Left renal cortex interstitium (tissue), 4 donors: ENCODE results near the gene TMEM131. TPM values are rescaled to one million over a fixed set of nuclear protein-coding genes. Genes with fewer than 3 reads are reported as not detected.

ENCODE experiments used
- DNase-seq, 4 donors: peaks; one replicate each; pipeline ENCODE4 v3.0.0-alpha.2; 2013; ENCODE audit warnings: low read depth in 4 of 4, low spot score in 2 of 4, missing footprints in 1 of 4
- polyA plus RNA-seq, 4 donors: library from polyadenylated mRNA; unstranded; fragments of 120-200 nt; gene quantifications; one replicate each; pipeline ENCODE4 v1.2.1, GENCODE V29; 2013; ENCODE audit not compliant: insufficient read length in 4 of 4

Gene TMEM131
- polyA plus RNA-seq, 4 donors: 39.2 to 49.8 (median 45.4) TPM

DNA sequence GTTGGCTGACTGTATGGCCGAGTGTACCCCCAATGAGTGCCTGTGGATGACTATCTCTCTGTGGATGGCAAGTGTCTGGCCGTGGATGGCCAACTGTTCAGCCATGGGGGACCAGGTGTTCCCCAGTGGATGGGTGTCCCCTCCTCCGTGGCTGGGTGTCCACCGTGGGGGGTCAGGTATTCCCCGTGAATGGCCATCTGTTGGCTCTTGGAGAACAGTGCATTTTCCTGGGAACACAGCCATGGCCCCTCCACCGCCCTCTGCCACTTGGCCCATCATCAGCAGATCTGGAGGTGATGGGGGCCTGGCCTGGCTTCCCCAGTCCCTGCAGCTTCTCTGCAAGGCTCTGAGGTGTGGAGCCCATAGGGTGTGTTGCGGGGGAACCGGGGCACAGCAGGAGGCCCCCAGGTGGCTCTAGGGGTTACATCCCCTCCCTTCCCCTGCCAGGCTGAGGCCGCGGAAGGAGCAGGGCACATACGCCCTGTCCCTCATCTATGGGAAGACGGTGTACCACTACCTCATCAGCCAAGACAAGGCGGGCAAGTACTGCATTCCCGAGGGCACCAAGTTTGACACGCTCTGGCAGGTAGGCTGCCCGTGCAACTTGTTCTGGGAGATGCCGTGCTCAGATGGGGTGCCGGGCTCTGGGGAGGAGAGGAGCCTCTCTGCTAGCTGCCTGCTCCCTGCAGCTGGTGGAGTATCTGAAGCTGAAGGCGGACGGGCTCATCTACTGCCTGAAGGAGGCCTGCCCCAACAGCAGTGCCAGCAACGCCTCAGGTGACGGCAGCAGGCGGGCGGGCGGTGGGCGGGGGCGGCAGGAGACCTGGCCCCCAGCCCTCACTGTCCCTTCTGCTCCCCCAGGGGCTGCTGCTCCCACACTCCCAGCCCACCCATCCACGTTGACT lies 263.1 kb downstream of the TMEM131 start:
- DNase-seq: no peak

DNA sequence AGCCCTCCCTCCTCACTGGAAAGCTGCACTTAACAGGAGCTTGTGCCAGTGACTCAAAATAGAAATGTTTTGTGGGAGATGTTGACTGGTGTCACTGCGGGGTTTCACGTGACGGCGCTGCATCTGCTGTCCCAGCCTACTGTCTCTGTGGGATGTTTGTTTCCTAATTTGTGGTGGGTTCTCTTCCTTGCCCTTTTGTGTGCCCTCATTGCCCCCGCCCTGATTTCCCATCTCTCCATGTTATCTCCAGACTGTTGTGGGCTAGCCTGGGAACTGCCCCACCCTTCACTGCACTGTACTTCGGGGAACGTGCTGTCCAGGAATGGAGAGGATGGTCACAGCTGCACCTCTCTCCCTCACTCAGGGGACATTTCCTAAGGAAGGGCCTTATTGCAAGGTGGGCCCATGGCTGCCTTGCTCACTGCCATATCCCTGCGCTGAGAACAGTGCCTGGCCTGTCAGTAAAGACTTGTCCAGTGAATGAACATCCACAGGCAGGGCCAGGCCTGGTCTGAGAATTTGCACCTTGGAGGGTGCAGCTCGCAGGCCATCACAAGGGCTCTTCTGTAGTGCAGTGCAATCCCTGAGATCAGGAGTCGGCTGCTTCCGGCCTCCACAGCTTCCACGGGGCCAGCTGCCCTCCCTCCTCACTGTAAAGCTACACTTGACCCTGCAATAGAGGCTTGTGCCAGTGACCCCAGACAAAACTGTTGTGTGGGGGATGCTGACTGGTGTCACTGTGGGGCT lies 264.3 kb downstream of the TMEM131 start:
- no peak for DNase-seq

DNA sequence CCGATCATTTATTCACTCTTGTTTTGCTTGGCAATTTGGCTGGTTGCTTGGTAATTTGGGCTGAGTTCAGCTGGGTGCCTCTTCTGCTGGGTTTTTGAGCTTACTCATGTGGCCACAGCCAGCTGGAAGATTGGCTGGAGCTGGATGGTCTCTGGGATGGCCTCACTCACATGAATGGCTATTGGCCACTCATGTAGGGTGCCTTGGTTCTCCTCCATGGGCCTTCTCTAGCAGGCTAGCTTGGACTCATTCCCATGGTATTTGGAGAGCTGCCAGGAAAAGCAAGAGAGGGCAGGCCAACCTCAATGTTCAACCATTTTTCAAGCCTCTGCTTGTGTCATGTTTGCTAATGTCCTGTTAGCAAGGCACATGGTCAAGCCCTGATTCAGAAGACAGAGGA lies 265.5 kb downstream of the TMEM131 start:
- no peak for DNase-seq

DNA sequence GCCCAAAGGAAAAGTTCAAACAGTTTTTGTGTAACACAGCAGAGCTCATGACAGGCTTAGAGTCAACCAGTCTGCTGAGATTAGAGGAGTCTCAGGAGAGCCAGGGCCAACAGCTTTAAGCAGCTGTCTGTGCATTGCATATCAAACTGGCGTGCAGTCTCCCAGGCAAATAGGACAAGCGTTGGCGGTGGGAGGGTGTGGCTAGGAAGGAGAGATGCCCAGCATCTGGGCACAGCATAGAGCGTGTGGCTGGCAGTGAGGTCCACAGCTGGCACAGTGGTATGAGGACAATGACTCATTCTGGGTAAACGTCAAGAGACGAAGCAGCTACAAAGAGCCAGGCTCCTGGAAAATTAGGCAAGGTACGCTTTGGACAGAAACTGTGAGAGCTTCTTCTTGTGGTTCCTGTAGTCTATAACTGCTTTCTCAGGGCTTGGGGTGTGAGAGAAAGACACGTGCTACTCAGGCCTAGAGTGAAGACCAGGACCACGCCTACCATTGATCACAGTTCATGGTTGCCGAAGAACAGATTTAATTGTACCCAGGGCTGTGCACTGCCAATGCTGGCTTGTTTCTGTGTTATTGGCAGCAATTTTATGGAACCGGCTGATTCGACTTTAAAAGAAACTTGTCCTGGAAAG lies 267.5 kb downstream of the TMEM131 start:
- DNase-seq: no peak

DNA sequence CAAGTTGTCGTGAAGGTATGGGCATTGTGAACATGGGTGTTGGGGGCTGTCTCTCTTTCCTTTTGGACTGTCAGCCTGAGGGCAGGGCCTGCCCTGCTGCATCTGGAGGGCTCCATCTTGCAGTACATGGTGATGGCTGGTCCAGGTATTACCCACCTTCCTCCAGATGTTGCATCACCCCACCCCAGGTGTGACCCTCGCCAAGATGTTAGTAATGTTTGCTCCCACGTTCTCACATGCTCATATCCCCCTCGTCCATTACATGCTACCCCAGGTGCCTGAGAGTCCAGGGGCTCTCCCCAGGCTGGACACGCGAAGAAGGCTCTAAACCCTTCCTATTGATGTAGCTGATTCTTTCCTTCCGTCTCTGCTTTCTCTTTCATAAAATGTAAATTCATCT lies 268.5 kb downstream of the TMEM131 start:
- DNase-seq: no peak

DNA sequence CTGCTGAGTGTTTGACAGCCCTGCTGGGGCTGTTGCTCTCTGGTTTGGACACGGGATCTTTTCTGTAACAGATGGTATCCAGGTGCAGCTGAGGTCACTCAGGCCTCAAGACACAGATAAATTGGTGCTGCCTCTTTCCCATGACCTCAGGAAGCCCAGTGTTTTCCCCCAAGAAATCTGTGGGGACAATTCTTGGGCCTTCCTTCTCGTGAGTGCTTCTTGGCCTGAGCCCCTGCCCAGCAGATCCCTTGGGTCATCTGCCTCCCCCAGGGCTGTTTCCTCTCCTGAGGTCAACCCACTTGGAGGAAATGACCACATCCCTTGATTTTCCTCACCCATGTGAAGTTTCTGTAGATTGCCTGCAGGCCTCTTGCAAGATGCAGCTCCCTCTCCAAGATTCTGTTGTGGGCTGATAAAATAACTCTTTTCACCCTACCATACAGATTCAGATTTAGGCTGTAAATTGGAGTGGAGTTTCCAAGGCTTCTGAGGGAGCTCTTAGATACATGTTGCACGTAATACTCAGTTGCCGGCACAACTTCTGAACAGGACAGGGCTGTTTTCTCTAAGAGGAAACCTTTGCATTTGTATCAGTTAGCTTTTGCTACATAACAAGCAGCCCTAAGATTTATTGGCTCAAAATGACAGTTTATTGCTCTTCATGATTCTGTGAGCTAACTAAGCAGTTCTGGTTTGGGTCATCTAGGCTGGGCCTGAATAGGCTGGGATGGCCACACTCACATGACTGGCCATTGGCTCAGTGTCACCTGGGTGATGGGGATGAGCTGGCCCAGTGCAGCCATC lies 269.3 kb downstream of the TMEM131 start:
- DNase-seq: no peak

DNA sequence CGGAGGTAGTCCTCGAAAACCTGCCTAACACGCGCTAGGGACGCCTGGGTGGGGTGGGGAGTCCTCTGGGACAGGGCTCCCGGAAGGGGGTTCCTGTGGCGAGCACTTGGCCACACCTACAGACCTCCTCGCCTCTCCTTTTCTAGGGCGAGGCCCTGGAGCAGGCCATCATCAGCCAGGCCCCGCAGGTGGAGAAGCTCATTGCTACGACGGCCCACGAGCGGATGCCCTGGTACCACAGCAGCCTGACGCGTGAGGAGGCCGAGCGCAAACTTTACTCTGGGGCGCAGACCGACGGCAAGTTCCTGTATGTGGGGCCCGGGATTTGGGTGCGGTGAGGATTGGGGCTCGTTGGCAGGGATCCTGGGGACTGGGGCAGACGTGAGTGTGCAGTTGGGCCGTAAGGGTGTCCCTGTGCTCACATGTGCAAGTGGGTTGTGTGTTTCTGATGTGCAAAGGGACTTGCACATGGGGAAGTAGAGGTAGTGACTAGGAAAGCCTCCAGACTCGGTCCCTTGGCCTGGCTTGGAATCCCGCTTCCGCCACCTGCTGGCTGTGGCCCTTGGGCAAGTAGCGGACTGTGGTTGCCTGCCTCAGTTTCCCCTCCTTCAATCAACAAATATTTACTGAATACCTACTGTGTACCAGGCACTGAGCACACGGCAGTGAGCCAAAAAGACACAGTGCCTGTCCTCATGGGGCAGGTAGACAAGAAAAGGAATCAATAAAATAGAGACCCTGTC lies 270.6 kb downstream of the TMEM131 start:
- DNase-seq: no peak

DNA sequence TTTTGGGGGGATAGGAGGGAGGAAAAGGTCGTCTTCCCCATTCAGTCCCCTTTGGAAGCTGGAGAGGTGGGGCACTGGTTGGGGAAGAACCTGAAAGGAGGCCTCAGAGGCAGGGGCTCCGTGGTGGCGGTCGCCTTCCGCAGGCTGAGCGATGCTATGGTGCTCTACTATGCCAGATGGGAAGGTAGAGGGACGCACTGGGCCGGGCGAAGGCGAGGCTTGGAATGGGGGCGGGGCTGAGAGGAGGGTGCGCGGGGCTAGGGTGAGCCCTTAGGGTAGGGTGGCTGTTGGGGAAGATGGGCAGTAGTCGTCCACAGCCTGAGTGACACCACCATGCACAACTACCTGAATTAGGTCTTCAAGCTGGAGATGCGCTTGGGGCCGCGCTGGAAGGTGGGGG lies 271.2 kb downstream of the TMEM131 start:
- no peak for DNase-seq

DNA sequence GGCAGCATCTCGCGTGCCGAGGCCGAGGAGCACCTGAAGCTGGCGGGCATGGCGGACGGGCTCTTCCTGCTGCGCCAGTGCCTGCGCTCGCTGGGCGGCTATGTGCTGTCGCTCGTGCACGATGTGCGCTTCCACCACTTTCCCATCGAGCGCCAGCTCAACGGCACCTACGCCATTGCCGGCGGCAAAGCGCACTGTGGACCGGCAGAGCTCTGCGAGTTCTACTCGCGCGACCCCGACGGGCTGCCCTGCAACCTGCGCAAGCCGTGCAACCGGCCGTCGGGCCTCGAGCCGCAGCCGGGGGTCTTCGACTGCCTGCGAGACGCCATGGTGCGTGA lies 271.7 kb downstream of the TMEM131 start:
- DNase-seq: no peak

DNA sequence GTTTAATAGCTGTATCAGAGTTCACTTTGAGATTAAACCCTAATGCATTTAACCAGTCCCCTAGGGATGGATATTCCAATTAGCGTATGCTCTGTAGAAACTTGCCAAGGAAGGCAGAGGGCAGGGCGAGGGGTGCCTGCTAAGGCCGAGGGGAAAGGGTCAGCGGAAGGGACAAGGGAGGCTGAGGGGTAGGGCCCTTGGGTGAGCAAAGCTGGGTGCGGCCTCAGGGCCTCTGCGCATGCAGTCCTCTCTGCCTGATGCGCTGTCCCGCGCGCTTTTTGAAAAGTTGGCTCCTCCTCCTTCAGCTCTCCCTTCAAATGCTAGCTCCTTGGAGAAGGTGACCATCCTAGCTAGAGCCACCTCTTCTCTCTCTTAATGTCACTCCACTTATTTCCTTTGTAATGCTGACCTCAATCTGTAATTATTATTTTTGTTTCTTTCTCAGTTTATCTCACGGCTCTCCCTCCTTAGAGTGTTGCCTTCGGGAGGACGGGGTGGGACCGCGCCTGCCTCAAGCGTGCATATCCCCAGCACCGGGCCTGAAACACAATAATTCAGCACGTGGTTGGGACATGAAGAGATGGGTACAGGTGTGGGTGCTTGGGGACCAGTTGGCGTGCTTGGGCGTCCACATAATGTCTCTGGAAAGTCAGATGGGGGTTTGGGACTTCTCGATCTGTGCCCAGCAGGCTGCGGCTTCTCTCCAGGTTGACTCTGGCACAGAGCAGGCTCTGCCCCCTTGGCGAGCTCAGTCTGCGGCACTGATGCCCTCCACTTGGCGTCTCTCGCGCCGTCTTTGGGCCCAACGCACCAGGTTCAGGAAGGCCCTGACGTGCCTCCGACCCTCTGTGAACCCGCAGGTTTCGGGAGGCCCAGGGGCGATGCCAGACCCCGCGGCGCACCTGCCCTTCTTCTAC lies 272.3 kb downstream of the TMEM131 start:
- DNase-seq: no peak

DNA sequence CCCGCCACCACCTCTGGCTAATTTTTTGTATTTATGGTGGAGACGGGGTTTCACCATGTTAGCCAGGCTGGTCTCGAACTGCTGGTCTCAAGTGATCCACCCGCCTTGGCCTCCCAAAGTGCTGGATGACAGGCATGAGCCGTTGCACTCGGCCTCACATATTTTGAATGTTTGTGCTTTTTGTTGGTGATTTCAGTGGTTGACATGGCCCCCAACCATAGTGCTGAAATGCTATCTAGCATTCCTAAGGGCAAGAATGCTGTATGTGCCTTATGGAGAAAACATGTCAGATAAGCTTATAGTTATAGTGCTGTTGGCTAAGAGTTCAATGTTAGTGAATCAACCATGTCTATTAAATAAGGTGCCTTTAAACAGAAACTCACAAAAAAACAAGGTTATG lies 273.5 kb downstream of the TMEM131 start:
- no peak for DNase-seq

DNA sequence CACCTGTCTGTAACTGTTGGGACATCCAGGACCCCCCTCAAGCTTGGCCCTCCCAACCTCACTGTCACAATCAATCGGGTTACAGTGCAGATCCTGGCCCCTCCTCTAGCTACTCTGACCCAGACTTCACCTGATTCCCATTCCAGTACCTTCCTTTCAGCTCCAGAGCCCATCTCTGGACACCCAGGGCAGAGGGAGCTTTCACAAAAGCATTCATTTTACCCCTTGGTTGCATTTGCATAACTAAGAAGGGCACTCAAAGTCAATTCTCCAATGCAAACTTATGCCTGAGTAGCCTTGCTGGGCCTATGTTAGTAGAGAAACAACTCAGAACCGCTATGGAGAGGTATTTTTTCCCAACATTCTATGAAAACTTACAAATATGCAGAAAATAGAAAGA lies 275.0 kb downstream of the TMEM131 start:
- DNase-seq: no peak

DNA sequence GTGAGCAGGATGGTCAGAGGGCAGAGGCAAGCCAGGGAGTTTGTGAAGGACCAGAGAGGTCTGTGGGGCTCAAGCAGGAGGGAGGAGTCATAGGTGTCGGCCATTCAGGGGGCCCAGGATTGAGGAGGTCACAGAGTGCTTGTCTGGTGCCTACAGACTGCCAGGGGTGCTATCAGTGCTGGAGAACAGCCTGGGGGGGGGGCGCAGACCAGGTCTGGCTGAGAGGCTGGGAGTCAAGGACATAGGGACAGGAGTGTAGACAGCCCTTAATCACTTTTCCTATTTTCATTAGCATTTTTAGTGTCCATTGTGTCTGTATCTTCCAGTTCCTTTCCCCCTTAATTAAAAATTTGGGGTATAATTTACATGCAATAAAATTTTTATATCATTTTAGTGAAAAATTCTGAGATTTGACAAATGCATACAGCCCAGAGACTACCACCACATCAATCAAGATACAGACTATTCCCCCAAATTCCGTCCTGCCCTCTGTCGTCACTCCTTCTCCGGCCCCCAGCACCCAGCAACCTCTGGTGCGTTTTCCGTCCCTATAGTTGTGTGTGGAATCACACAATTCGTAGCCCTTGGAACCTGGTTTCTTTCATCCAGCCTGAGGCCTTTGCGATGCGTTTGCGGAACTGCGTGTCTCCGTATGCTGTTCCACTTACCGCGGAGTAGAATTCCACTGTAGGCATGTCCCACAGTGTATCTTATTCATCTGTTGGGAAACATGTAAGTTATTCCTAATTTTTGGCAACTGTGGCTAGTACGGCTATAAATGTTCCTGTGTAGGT lies 276.2 kb downstream of the TMEM131 start:
- no peak for DNase-seq

DNA sequence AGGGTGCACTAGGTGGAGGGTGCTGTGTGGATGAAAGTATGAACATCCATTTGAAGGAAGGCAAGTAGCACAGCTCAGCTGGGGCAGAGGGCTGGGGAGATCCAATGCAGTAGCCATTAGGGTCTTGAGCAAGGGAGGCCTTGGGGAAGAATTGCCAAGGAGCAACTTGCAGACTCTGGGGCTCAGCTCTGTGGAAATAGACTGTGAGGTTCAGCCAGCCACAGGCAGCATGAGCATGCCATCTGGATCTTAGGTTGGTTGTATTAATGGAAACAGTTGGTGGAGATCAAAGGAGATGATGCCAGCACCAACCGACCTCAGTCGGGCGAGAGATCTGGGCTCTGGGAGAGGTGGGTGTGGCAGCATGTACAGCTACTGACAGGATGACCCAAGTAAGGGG lies 276.8 kb downstream of the TMEM131 start:
- no peak for DNase-seq

DNA sequence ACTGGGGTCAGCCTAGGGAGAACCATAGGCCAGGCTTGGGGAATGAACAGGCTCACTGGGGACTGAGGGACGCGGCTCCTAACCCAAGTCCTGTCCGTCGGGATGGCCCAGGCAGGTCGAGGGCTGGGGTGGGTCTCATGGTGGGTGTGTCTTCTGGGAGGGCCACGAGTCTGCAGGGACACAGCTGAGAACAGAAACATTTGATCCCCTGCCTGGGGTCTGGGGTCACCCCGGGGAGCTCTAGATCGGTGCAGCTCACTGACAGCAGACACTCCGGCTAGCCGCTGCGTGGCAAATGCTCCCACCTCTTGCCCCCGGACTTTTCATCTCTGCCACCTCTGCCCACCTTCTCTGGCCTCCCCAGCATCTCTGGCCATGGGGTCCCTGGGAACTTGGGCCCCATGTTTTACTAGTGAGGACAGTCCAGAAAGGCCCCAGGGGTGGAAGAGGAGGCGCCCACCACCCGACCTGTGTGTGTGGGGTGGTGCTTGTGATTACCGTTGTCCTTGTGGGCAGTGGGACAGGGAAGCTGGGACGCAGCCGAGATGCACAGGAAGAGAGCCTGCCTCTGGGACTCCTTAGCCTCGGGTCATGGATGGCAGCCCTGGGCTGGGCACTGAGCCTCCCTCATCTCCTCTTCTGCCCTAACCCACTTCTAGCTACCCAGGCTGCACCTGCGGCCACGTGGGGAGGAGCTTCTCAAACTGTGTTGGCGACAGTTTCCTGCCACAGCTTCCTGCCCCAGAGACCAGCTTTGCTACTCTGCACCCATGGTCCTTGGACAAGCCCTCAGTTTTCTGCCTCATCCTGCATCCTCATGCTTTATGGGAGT lies 277.5 kb downstream of the TMEM131 start:
- no peak for DNase-seq

DNA sequence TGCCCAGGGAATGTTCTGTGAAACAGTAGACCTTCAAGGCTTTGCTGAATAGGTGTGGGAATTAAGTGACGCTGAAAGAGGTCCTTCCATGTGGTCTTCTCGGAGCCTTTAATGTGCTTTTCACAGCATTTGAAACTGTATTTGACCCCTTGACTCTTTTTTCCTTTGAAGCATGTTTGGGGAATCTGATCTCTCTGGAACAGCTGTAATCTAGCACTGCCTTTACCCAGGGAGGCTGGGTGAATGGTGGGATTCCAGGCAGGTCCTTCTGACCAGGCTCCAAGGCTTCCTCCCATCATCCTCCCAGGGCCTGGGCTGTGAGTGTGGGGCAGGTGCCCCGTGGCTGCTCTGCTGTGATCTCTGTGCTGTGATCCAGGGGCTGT lies 278.1 kb downstream of the TMEM131 start:
- no peak for DNase-seq
